ENCODE data around the gene HRH1. TPM values are rescaled to one million over a fixed set of nuclear protein-coding genes. Genes with fewer than 3 reads are reported as not detected.
"Not testable (repeated sequence)": the region's sequence is repeated elsewhere in the genome, so short reads cannot be mapped to it uniquely, and the experiment has no call there.

The HRH1 gene
- total RNA-seq, 1 donor from 2014 or later: 15.2 TPM

GRCh38 chr3:11140030-11140712 is 14.1 kb upstream of the HRH1 start:
- DNase-seq (ENCODE audit: low spot score): peak; percentile 24

GRCh38 chr3:11140713-11141104 is 13.6 kb upstream of the HRH1 start:
- DNase-seq (ENCODE audit: low spot score): no peak

GRCh38 chr3:11143476-11143875 is 10.8 kb upstream of the HRH1 start:
- no peak for DNase-seq (ENCODE audit: low spot score)

GRCh38 chr3:11144996-11145395 is 9.3 kb upstream of the HRH1 start:
- DNase-seq (ENCODE audit: low spot score): no peak

GRCh38 chr3:11145888-11146287 is 8.4 kb upstream of the HRH1 start:
- peak; percentile 45 for DNase-seq (ENCODE audit: low spot score)

- DNase-seq (ENCODE audit: low spot score): no peak
Observed at GRCh38 chr3:11146773-11147660, 7.3 kb upstream of the HRH1 start.

GRCh38 chr3:11150256-11150655 is 4.0 kb upstream of the HRH1 start:
- no peak for DNase-seq (ENCODE audit: low spot score)

GRCh38 chr3:11152301-11152700 is 2.0 kb upstream of the HRH1 start:
- peak; percentile 15 for DNase-seq (ENCODE audit: low spot score)

- DNase-seq (ENCODE audit: low spot score): no peak
Observed at GRCh38 chr3:11154953-11155325, 646 bp downstream of the HRH1 start.

- peak; percentile 82 for DNase-seq (ENCODE audit: low spot score)
Observed at GRCh38 chr3:11155341-11156025, 1.2 kb downstream of the HRH1 start.

GRCh38 chr3:11156026-11156410 is 1.7 kb downstream of the HRH1 start:
- no peak for DNase-seq (ENCODE audit: low spot score)

GRCh38 chr3:11157421-11157820 is 3.1 kb downstream of the HRH1 start:
- DNase-seq (ENCODE audit: low spot score): no peak

GRCh38 chr3:11159421-11159904 is 5.2 kb downstream of the HRH1 start:
- peak; percentile 82 for DNase-seq (ENCODE audit: low spot score)

GRCh38 chr3:11161666-11162065 is 7.4 kb downstream of the HRH1 start:
- no peak for DNase-seq (ENCODE audit: low spot score)

GRCh38 chr3:11162401-11163345 is 8.4 kb downstream of the HRH1 start:
- DNase-seq (ENCODE audit: low spot score): no peak

GRCh38 chr3:11164607-11165006 is 10.3 kb downstream of the HRH1 start:
- DNase-seq (ENCODE audit: low spot score): peak; percentile 20

- no peak for DNase-seq (ENCODE audit: low spot score)
Observed at GRCh38 chr3:11165476-11165875, 11.2 kb downstream of the HRH1 start.

GRCh38 chr3:11166807-11167400 is 12.6 kb downstream of the HRH1 start:
- DNase-seq (ENCODE audit: low spot score): not testable (repeated sequence)

- DNase-seq (ENCODE audit: low spot score): no peak
Observed at GRCh38 chr3:11167590-11167989, 13.3 kb downstream of the HRH1 start.

GRCh38 chr3:11168406-11168805 is 14.1 kb downstream of the HRH1 start:
- DNase-seq (ENCODE audit: low spot score): no peak

All from umbilical cord (tissue), 2 donors.